ENCODE data around the gene SMIM33. TPM values are rescaled to one million over a fixed set of nuclear protein-coding genes. Genes with fewer than 3 reads are reported as not detected.

Gene SMIM33
- total and polyA plus RNA-seq, 9 of the 15 experiments (the other 6 are each of a cell fraction or from before 2014, with no cell fraction given): not detected

- no peak for TF ChIP-seq ZSCAN32 (CRISPR knock-in tag; IDR thresholded peaks at IDR 0.05)
- no peak for TF ChIP-seq ZNF707 (CRISPR knock-in tag; conservative IDR thresholded peaks at IDR 0.05)
- no peak for TF ChIP-seq ETV1 (tag; conservative IDR thresholded peaks at IDR 0.05; ENCODE audit: low read depth)
- no peak for TF ChIP-seq IRF1 (CRISPR knock-in tag; IDR thresholded peaks at IDR 0.05; ENCODE audit: borderline replicate concordance)
- no peak for TF ChIP-seq HDAC3 (IDR thresholded peaks at IDR 0.05; ENCODE audit: borderline replicate concordance, partially characterized antibody)
- no peak for TF ChIP-seq POLR3G (IDR thresholded peaks at IDR 0.05; ENCODE audit: extremely low read depth, insufficient read length, insufficient replicate concordance)
- TF ChIP-seq CHD4 (IDR thresholded peaks at IDR 0.05; ENCODE audit: insufficient read depth, insufficient replicate concordance, low read depth, low read length, poor library complexity, severe bottlenecking): no peak
- TF ChIP-seq ASH1L (IDR thresholded peaks at IDR 0.05; ENCODE audit: borderline replicate concordance, low read depth, partially characterized antibody): no peak
- TF ChIP-seq ZNF551 (CRISPR knock-in tag; IDR thresholded peaks at IDR 0.05): no peak
- TF ChIP-seq ELF1 (tag; IDR thresholded peaks at IDR 0.05): no peak
- TF ChIP-seq MEF2D (tag; conservative IDR thresholded peaks at IDR 0.05; ENCODE audit: low read depth): no peak
- peak; percentile 60 for TF ChIP-seq RFX1 (IDR thresholded peaks at IDR 0.05)
- no peak for TF ChIP-seq TCFL5 (CRISPR knock-in tag; conservative IDR thresholded peaks at IDR 0.05)
- no peak for TF ChIP-seq MCM7 (IDR thresholded peaks at IDR 0.05)
- TF ChIP-seq CBX1 (IDR thresholded peaks at IDR 0.05; ENCODE audit: low read depth): no peak
- TF ChIP-seq RBM15 (IDR thresholded peaks at IDR 0.05; ENCODE audit: insufficient read depth, low read length): no peak
- no peak for TF ChIP-seq CHD2 (IDR thresholded peaks at IDR 0.05; ENCODE audit: low read depth, low read length)
- TF ChIP-seq RBM34 (IDR thresholded peaks at IDR 0.05; ENCODE audit: borderline replicate concordance, insufficient read depth, low read length): no peak
- no peak for TF ChIP-seq ZNF24 (IDR thresholded peaks at IDR 0.05)
- no peak for TF ChIP-seq THAP7 (CRISPR knock-in tag; IDR thresholded peaks at IDR 0.05)
- no peak for TF ChIP-seq EP300 (IDR thresholded peaks at IDR 0.05; ENCODE audit: low read length)
- no peak for TF ChIP-seq NFIC (IDR thresholded peaks at IDR 0.05)
- TF ChIP-seq STAG1 (CRISPR knock-in tag; IDR thresholded peaks at IDR 0.05; ENCODE audit: borderline replicate concordance): no peak; the same call in 1 of the 2 replicates
- peak; percentile 68 for TF ChIP-seq ATF3 (IDR thresholded peaks at IDR 0.05)
- no peak for TF ChIP-seq ATF3 (CRISPR knock-in tag; conservative IDR thresholded peaks at IDR 0.05)
- no peak for TF ChIP-seq CTCFL (IDR thresholded peaks at IDR 0.05; ENCODE audit: borderline replicate concordance, insufficient read depth, low read depth, low read length, poor library complexity, severe bottlenecking)
- TF ChIP-seq NCOA6 (IDR thresholded peaks at IDR 0.05): no peak
Observed at GRCh38 chr5:139422307-139422893, 48.4 kb upstream of the SMIM33 start (continued).

Data from K562 (cell line).